ENCODE results near the gene C2orf69. TPM values are rescaled to one million over a fixed set of nuclear protein-coding genes. Genes with fewer than 3 reads are reported as not detected.

The C2orf69 gene
- total and polyA plus RNA-seq, 2 experiments from 2014 or later: 6.8 to 10.5 TPM

- Histone ChIP-seq H3K4me2 (no peak overlapping the region), H3K27ac (no peak overlapping the region), H2AFZ (no peak overlapping the region), H3K4me1 (ENCODE audit: insufficient read depth) (no peaks in the 10 kb centered on the region), H4K20me1 (ENCODE audit: insufficient read depth, poor library complexity, severe bottlenecking) (no peaks in the 10 kb centered on the region), H3K36me3 (replicated peaks; ENCODE audit: insufficient read depth, low read depth) (no peaks in the 10 kb centered on the region), H3K4me3 (no peak overlapping the region), H3K27me3 (no peaks in the 10 kb centered on the region), H3K9me3 (ENCODE audit: low read depth) (no peaks in the 10 kb centered on the region), H3K9me2 (replicated peaks; ENCODE audit: insufficient read depth) (no peaks in the 10 kb centered on the region), H3K79me2 (no peaks in the 10 kb centered on the region)
- DNase-seq (ENCODE audit: low spot score): no peak
- TF ChIP-seq CTCF (IDR thresholded peaks at IDR 0.05; ENCODE audit: poor library complexity) (no peak), EZH2 (IDR thresholded peaks at IDR 0.05; ENCODE audit: borderline replicate concordance) (no peak), EZH2phosphoT487 (IDR thresholded peaks at IDR 0.05; ENCODE audit: low read depth, severe bottlenecking, unreplicated experiment) (no peak)
- 88% methylated on average over 4 of the region's 4 CpGs for WGBS (ENCODE audit: low lambda C conversion rate, missing lambda C conversion rate)
Measured at GRCh38 chr2:199901942-199902341, 9.2 kb upstream of the C2orf69 start.

DNA sequence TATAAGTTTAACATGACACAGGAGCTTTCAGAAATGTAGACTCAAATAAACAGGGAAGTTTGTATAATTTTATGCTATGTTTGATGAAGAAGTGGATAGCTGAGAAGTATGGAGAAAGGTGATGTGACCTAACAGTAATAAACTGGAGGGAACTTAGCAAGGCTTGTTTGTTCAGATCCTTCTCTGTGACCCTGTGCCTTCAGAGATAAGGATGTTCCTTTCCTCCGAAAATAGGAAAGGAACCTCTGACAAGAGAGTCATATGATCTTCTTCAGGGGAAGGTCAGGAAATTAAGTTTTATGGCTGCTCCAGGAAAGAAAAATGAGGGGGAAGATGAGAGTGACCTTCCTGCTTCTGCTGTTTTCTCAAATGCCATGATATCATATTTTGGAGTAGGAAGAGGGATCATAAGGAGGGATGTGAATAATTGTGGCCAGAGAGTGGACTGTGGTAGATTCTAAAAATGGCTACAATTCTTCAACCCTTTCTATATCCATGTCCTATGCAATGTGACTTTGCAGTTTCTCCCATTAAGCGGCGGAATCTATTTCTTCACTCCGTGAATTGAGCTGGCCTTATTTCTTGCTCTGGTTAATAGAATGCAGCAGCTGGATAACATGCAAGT, 8.5 kb upstream of the C2orf69 start:
- no peak for DNase-seq (ENCODE audit: low spot score)
- TF ChIP-seq EZH2 (IDR thresholded peaks at IDR 0.05; ENCODE audit: borderline replicate concordance) (no peak), EZH2phosphoT487 (IDR thresholded peaks at IDR 0.05; ENCODE audit: low read depth, severe bottlenecking, unreplicated experiment) (no peak), CTCF (IDR thresholded peaks at IDR 0.05; ENCODE audit: poor library complexity) (no peak)
- H3K9me3 ChIP-seq (ENCODE audit: low read depth): no peaks in the 10 kb centered on the region
- H3K27ac ChIP-seq: no peak overlapping the region
- H3K4me1 ChIP-seq (ENCODE audit: insufficient read depth): no peaks in the 10 kb centered on the region
- no peaks in the 10 kb centered on the region for H3K9me2 ChIP-seq (replicated peaks; ENCODE audit: insufficient read depth)
- 89% methylated on average over 4 of the region's 4 CpGs for WGBS (ENCODE audit: low lambda C conversion rate, missing lambda C conversion rate)
- H3K79me2 ChIP-seq: no peaks in the 10 kb centered on the region
- no peak overlapping the region for H3K4me2 ChIP-seq
- no peaks in the 10 kb centered on the region for H3K27me3 ChIP-seq
- H3K4me3 ChIP-seq: no peak overlapping the region
- H4K20me1 ChIP-seq (ENCODE audit: insufficient read depth, poor library complexity, severe bottlenecking): no peaks in the 10 kb centered on the region
- no peaks in the 10 kb centered on the region for H3K36me3 ChIP-seq (replicated peaks; ENCODE audit: insufficient read depth, low read depth)
- no peak overlapping the region for H2AFZ ChIP-seq

GRCh38 chr2:199903111-199903510, 8.0 kb upstream of the C2orf69 start:
- Histone ChIP-seq H3K9me2 (replicated peaks; ENCODE audit: insufficient read depth) (no peaks in the 10 kb centered on the region), H3K4me3 (no peak overlapping the region)

More at GRCh38 chr2:199903111-199903510, 8.0 kb upstream of the C2orf69 start:
- H3K79me2 ChIP-seq: no peaks in the 10 kb centered on the region
- H3K9me3 ChIP-seq (ENCODE audit: low read depth): no peaks in the 10 kb centered on the region
- no peaks in the 10 kb centered on the region for H3K36me3 ChIP-seq (replicated peaks; ENCODE audit: insufficient read depth, low read depth)
- 85% methylated on average over 1 of the region's 1 CpG for WGBS (ENCODE audit: low lambda C conversion rate, missing lambda C conversion rate)
- H3K4me1 ChIP-seq (ENCODE audit: insufficient read depth): no peaks in the 10 kb centered on the region
- no peak overlapping the region for H2AFZ ChIP-seq
- TF ChIP-seq CTCF (IDR thresholded peaks at IDR 0.05; ENCODE audit: poor library complexity): no peak
- no peak for TF ChIP-seq EZH2phosphoT487 (IDR thresholded peaks at IDR 0.05; ENCODE audit: low read depth, severe bottlenecking, unreplicated experiment)
- TF ChIP-seq EZH2 (IDR thresholded peaks at IDR 0.05; ENCODE audit: borderline replicate concordance): no peak
- no peaks in the 10 kb centered on the region for H3K27me3 ChIP-seq
- no peak overlapping the region for H3K27ac ChIP-seq
- H4K20me1 ChIP-seq (ENCODE audit: insufficient read depth, poor library complexity, severe bottlenecking): no peaks in the 10 kb centered on the region
- H3K4me2 ChIP-seq: no peak overlapping the region
- no peak for DNase-seq (ENCODE audit: low spot score)
